H1 (cell line): ENCODE measurements around the gene FGR. TPM values are rescaled to one million over a fixed set of nuclear protein-coding genes. Genes with fewer than 3 reads are reported as not detected.

Experiments
- CTCF ChIA-PET: fragments of 300-600 bp; sonication (Branson Sonifier 250); formaldehyde crosslinking; loops from one replicate; lab custom pipeline; 2021; ENCODE audit not compliant: partially characterized antibody; lab: Charles Lee
- POLR2A ChIA-PET: fragments of 300-600 bp; sonication (Branson Sonifier 250); formaldehyde crosslinking; loops from one replicate; lab custom pipeline; 2021; ENCODE audit warnings: inconsistent platforms; ENCODE audit not compliant: partially characterized antibody; lab: Charles Lee
- DNase-seq, 2 experiments: peaks; one replicate each; pipeline versions ENCODE4 v3.0.0 to v3.0.0-alpha.2; 2010 to 2022; ENCODE audit warnings: low spot score in 2 of 2, low read depth in 1 of 2, mixed read lengths in 1 of 2
- FAIRE-seq: peaks from 2 replicates; lab custom pipeline; 2011; peaks lifted over from hg19 to GRCh38; lab: Jason Lieb, UNC
- H2AFZ ChIP-seq: 2 replicates; pipeline ENCODE4 v1.8.1; 2012; ENCODE audit warnings: low read length, inconsistent platforms
- H2AK5ac ChIP-seq: 2 replicates; pipeline ENCODE4 v1.6.1; 2013; ENCODE audit warnings: low read depth, low read length
- H2BK120ac ChIP-seq: replicated peaks from 2 replicates; pipeline ENCODE3; 2013; ENCODE audit warnings: low read depth, low read length, inconsistent platforms
- H2BK12ac ChIP-seq: 2 replicates; pipeline ENCODE4 v1.6.1; 2013; ENCODE audit warnings: low read depth, low read length
- H2BK15ac ChIP-seq: 2 replicates; pipeline ENCODE4 v1.6.1; 2013; ENCODE audit warnings: low read length
- H2BK20ac ChIP-seq: 2 replicates; pipeline ENCODE4 v1.6.1; 2013; ENCODE audit warnings: low read length
- H2BK5ac ChIP-seq: 2 replicates; pipeline ENCODE4 v1.6.1; 2013; ENCODE audit warnings: low read depth, low read length
- H3K14ac ChIP-seq: 2 replicates; pipeline ENCODE4 v1.6.1; 2013; ENCODE audit warnings: inconsistent platforms; ENCODE audit not compliant: insufficient read length
- H3K18ac ChIP-seq: 2 replicates; pipeline ENCODE4 v1.6.1; 2013; ENCODE audit warnings: low read length; ENCODE audit errors: extremely low read depth
- H3K23ac ChIP-seq: 2 replicates; pipeline ENCODE4 v1.6.1; 2013; ENCODE audit warnings: inconsistent platforms; ENCODE audit not compliant: insufficient read length
- H3K23me2 ChIP-seq: 2 replicates; pipeline ENCODE4 v1.6.1; 2013; ENCODE audit warnings: low read depth, low read length
- H3K27ac ChIP-seq: 2 replicates; pipeline ENCODE4 v1.6.1; 2011; ENCODE audit warnings: low read depth, low read length, inconsistent platforms
- H3K27me3 ChIP-seq, 4 experiments: replicated peaks in 1 of 4; 1 replicate in 1 of 4; 2 replicates in 3 of 4; pipeline versions ENCODE4 v1.6.1 to v1.8.1; 2011 to 2013; ENCODE audit warnings: low read length in 3 of 4, mild to moderate bottlenecking in 3 of 4, inconsistent platforms in 2 of 4, mixed read lengths in 2 of 4, moderate library complexity in 1 of 4; ENCODE audit not compliant: control insufficient read depth in 3 of 4, insufficient read depth in 3 of 4; ENCODE audit errors: extremely low read depth in 1 of 4
- H3K36me3 ChIP-seq, 4 experiments: 2 replicates each; pipeline versions ENCODE4 v1.6.1 to v1.8.1; 2011 to 2013; ENCODE audit warnings: mild to moderate bottlenecking in 4 of 4, low read length in 3 of 4, moderate library complexity in 2 of 4, control low read depth in 1 of 4, inconsistent platforms in 1 of 4; ENCODE audit not compliant: insufficient read depth in 4 of 4, control insufficient read depth in 2 of 4
- H3K4ac ChIP-seq: replicated peaks from 2 replicates; pipeline ENCODE3; 2013; ENCODE audit warnings: low read length, low read depth, mixed read lengths, inconsistent platforms; ENCODE audit not compliant: insufficient read length
- H3K4me1 ChIP-seq, 4 experiments: replicated peaks in 1 of 4; 1 replicate in 1 of 4; 2 replicates in 3 of 4; pipeline versions ENCODE4 v1.6.1 to v1.8.1; 2011 to 2013; ENCODE audit warnings: low read length in 3 of 4, inconsistent platforms in 2 of 4, mixed read lengths in 1 of 4; ENCODE audit not compliant: insufficient read depth in 4 of 4, control insufficient read depth in 3 of 4
- H3K4me2 ChIP-seq, 2 experiments: 2 replicates each; pipeline versions ENCODE4 v1.6.1 to v1.8.1; 2011 to 2013; ENCODE audit warnings: low read depth in 2 of 2, low read length in 2 of 2, control low read depth in 1 of 2, inconsistent platforms in 1 of 2, mild to moderate bottlenecking in 1 of 2; ENCODE audit not compliant: insufficient read depth in 1 of 2
- H3K4me3 ChIP-seq, 4 experiments: fragments of 200-600, 300-600 bp in 1 of 4; sonication (generic), shearing (Covaris generic), sonication (Bioruptor Twin) in 1 of 4; 2 replicates each; pipeline versions ENCODE4 v1.5.1 to v1.8.1; 2011 to 2016; ENCODE audit warnings: low read length in 4 of 4, low read depth in 3 of 4, control low read depth in 2 of 4, inconsistent platforms in 2 of 4, mild to moderate bottlenecking in 2 of 4, mixed read lengths in 1 of 4, moderate library complexity in 1 of 4; ENCODE audit not compliant: insufficient read depth in 2 of 4; ENCODE audit errors: extremely low read depth in 1 of 4
- H3K56ac ChIP-seq: replicated peaks from 2 replicates; pipeline ENCODE3; 2013; ENCODE audit warnings: low read depth, mild to moderate bottlenecking, mixed read lengths, low read length, inconsistent platforms; ENCODE audit not compliant: insufficient read length
- H3K79me1 ChIP-seq: 2 replicates; pipeline ENCODE4 v1.6.1; 2013; ENCODE audit warnings: low read depth, low read length, control low read depth
- H3K79me2 ChIP-seq, 2 experiments: 2 replicates each; pipeline versions ENCODE4 v1.6.1 to v1.8.1; 2012 to 2013; ENCODE audit warnings: low read length in 2 of 2, mild to moderate bottlenecking in 2 of 2, inconsistent platforms in 1 of 2; ENCODE audit not compliant: insufficient read depth in 2 of 2, control insufficient read depth in 1 of 2
- H3K9ac ChIP-seq, 4 experiments: replicated peaks in 1 of 4; 1 replicate in 1 of 4; 2 replicates in 3 of 4; pipeline versions ENCODE4 v1.6.1 to v1.8.1; 2011 to 2013; ENCODE audit warnings: low read depth in 3 of 4, low read length in 3 of 4, control low read depth in 2 of 4, mild to moderate bottlenecking in 2 of 4, moderate library complexity in 2 of 4, inconsistent platforms in 1 of 4; ENCODE audit errors: extremely low read depth in 1 of 4
- H3K9me3 ChIP-seq, 2 experiments: 2 replicates each; pipeline versions ENCODE4 v1.6.1 to v1.8.1; 2012 to 2013; ENCODE audit warnings: mild to moderate bottlenecking in 2 of 2, moderate library complexity in 2 of 2, control low read depth in 1 of 2, inconsistent platforms in 1 of 2, low read depth in 1 of 2, low read length in 1 of 2, mixed read lengths in 1 of 2; ENCODE audit not compliant: insufficient read depth in 2 of 2
- H4K20me1 ChIP-seq, 2 experiments: replicated peaks in 1 of 2; 2 replicates each; pipeline versions ENCODE3 to v1.8.1; 2011 to 2013; ENCODE audit warnings: inconsistent platforms in 2 of 2, low read length in 2 of 2, mild to moderate bottlenecking in 1 of 2; ENCODE audit not compliant: insufficient read depth in 2 of 2, control insufficient read depth in 1 of 2
- H4K5ac ChIP-seq: 2 replicates; pipeline ENCODE4 v1.6.1; 2013; ENCODE audit warnings: low read length, low read depth, mixed read lengths, inconsistent platforms; ENCODE audit not compliant: insufficient read length
- H4K8ac ChIP-seq: 2 replicates; pipeline ENCODE4 v1.8.0; 2013; ENCODE audit warnings: mild to moderate bottlenecking, moderate library complexity, low read length, inconsistent platforms; ENCODE audit not compliant: insufficient read depth; ENCODE audit errors: extremely low read depth
- H4K91ac ChIP-seq: replicated peaks from 2 replicates; pipeline ENCODE3; 2013; ENCODE audit warnings: low read length, mixed read lengths, inconsistent platforms; ENCODE audit not compliant: insufficient read length
- ASH2L ChIP-seq: fragments of 200-600, 300-600 bp; sonication (generic); IDR thresholded peaks from one replicate; pipeline ENCODE4 v1.7.1; 2017; ENCODE audit warnings: low read length
- BRCA1 ChIP-seq: IDR thresholded peaks from 2 replicates; pipeline ENCODE4 v1.6.1; 2012; ENCODE audit warnings: low read depth, low read length, improper control_type of control experiment
- EGR1 ChIP-seq: IDR thresholded peaks from 2 replicates; pipeline ENCODE4 v1.6.1; 2011; ENCODE audit warnings: low read depth, low read length, borderline replicate concordance
- EZH2 ChIP-seq: fragments of 200-600 bp; sonication (generic); IDR thresholded peaks from 2 replicates; pipeline ENCODE4 v1.7.1; 2012; ENCODE audit warnings: low read depth, mild to moderate bottlenecking, moderate library complexity, low read length, inconsistent platforms; ENCODE audit not compliant: severe bottlenecking
- HDAC2 ChIP-seq, 2 experiments: fragments of 300-600 bp in 1 of 2; sonication (generic) in 1 of 2; IDR thresholded peaks; 2 replicates each; pipeline ENCODE4 v1.6.1; 2011 to 2012; ENCODE audit warnings: low read depth in 2 of 2, low read length in 2 of 2, mild to moderate bottlenecking in 2 of 2, moderate library complexity in 2 of 2, borderline replicate concordance in 1 of 2, inconsistent platforms in 1 of 2
- KDM1A ChIP-seq: fragments of 200-600, 300-600 bp; sonication (generic); IDR thresholded peaks from 2 replicates; pipeline ENCODE4 v1.7.1; 2016; ENCODE audit warnings: mild to moderate bottlenecking, low read length, borderline replicate concordance
- MAX ChIP-seq: IDR thresholded peaks from 2 replicates; pipeline ENCODE4 v1.6.1; 2012; ENCODE audit warnings: inconsistent platforms
- NRF1 ChIP-seq: IDR thresholded peaks from 2 replicates; pipeline ENCODE4 v1.6.1; 2011; ENCODE audit warnings: mild to moderate bottlenecking, low read depth, low read length, improper control_type of control experiment
- RNF2 ChIP-seq: fragments of 200-900, 300-1000 bp; sonication (generic); IDR thresholded peaks from 2 replicates; pipeline ENCODE4 v1.7.1; 2016; ENCODE audit warnings: borderline replicate concordance, low read depth, mild to moderate bottlenecking, antibody characterized with exemption, low read length; ENCODE audit not compliant: poor library complexity, severe bottlenecking; ENCODE audit errors: missing control alignments
- WGBS, 2 experiments: shearing (Covaris generic) in 1 of 2; methylation state at CpG; one replicate each; pipeline versions ENCODE4 v1.1.6 to v1.1.7; 2013 to 2015; ENCODE audit warnings: low lambda C conversion rate in 2 of 2, mixed read lengths in 2 of 2, inconsistent platforms in 1 of 2, low coverage in 1 of 2, missing lambda C conversion rate in 1 of 2; ENCODE audit not compliant: insufficient replicate concordance in 2 of 2, insufficient coverage in 1 of 2, insufficient read length in 1 of 2; ENCODE audit errors: extremely low coverage in 1 of 2, missing lambda C conversion rate in 1 of 2; 5-methylcytosine and 5-hydroxymethylcytosine counted together
- polyA plus RNA-seq, 7 experiments: library from polyadenylated mRNA; depleted of rRNA in 3 of 7; stranded (reverse) in 5 of 7; unstranded in 2 of 7; fragments of >200 nt in 5 of 7; fragments of 200-250 nt in 2 of 7; gene quantifications; 1 replicate in 5 of 7; 2 replicates in 1 of 7; 4 replicates in 1 of 7; pipeline versions ENCODE4 v1.2.1 to v1.2.3, GENCODE V29; 2011 to 2013; ENCODE audit warnings: missing spikeins in 2 of 7, mixed read lengths in 2 of 7
- total RNA-seq: library from RNA; stranded (reverse); fragmentation: NEBNext Ultra II Directional; extraction: Animal tissue kit (Norgen Biotek cat#: 25700); gene quantifications from 2 replicates; pipeline ENCODE4 v1.2.1, GENCODE V29; 2021
- TF ChIP-seq, protein P1 (sequence below): IDR thresholded peaks from 2 replicates; pipeline ENCODE4 v1.6.1; 2012; ENCODE audit warnings: low read length, inconsistent platforms

The FGR gene
- total and polyA plus RNA-seq, 2 of the 8 experiments (the other 6 are each of a cell fraction or from before 2014, with no cell fraction given) = 0.22 to 0.95 TPM

DNA sequence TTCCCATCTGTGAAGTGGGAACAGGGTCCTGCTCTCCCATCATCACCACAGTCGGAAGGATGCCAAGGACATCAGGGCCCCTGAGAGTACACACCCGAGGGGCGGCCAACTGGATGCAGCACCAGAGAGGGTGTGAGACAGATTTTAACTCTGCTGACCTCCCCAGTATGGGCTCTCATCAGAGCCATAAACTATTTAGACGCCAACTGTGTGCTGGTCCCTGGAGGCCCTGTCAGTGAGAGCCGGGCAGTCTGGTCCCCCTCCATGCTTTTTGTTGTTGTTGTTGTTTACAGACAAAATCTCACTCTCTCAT, 1.7 kb downstream of the FGR start:
- WGBS, 2 experiments = 88% methylated on average over 5 of the region's 5 CpGs; no CpG with 5 or more reads in 1 of the 2 experiments
- Histone ChIP-seq H3K4me1 (peaks cover 0 to 12% (median 4%) of the 10 kb centered on the region in 4 experiments; a peak in 6 of 7 replicates), H3K27me3 (peaks cover 19 to 36% (median 31%) of the 10 kb centered on the region in 4 experiments), H4K5ac (no peak overlapping the region), H3K4me3 (no peak overlapping the region), H3K27ac (no peak overlapping the region), H3K14ac (no peak overlapping the region), H2BK5ac (no peak overlapping the region), H2BK120ac (no peak overlapping the region), H3K23me2 (peaks cover 6% of the 10 kb centered on the region; the same call in 1 of the 2 replicates), H4K8ac (no peak overlapping the region; the same call in 1 of the 2 replicates), H2BK20ac (no peak overlapping the region), H3K79me1 (no peaks in the 10 kb centered on the region), H3K4me2 (no peak overlapping the region), H3K18ac (no peak overlapping the region), H4K20me1 (no peaks in the 10 kb centered on the region), H2AK5ac (peak overlapping the region; percentile 20; the same call in 1 of the 2 replicates), H4K91ac (no peak overlapping the region), H3K79me2 (no peaks in the 10 kb centered on the region), H3K4ac (no peak overlapping the region), H3K56ac (no peak overlapping the region), H2BK12ac (0 out of 2 replicates have a peak overlapping the region, but pooled peaks have one; percentile 2), H3K9ac (no peak overlapping the region), H3K36me3 (no peaks in the 10 kb centered on the region), H2BK15ac (no peak overlapping the region), H2AFZ (no peak overlapping the region), H3K23ac (no peak overlapping the region), H3K9me3 (no peaks in the 10 kb centered on the region)
- ChIA-PET CTCF (interaction anchor here (0.8 to 5.3 kb wide), 5 partner anchors 10 to 24 kb away, joined by 3 to 49 read pairs (median 4); no protein-coding TSS in a partner anchor), POLR2A (interaction anchor here (1.0 to 1.2 kb wide), 2 partner anchors 11 to 12 kb away, joined by 3 read pairs; no protein-coding TSS in a partner anchor)
- FAIRE-seq (no peak), DNase-seq (no peak)
- TF ChIP-seq RNF2 (no peak), BRCA1 (no peak), NRF1 (no peak), EZH2 (no peak), EGR1 (no peak), HDAC2 (IDR thresholded peaks at IDR 0.05; ENCODE audit: borderline replicate concordance in 1 of 2, low read depth in 2 of 2, low read length in 2 of 2) (no peak), KDM1A (no peak), ASH2L (no peak), MAX (no peak)
- TF ChIP-seq, protein P1, sequence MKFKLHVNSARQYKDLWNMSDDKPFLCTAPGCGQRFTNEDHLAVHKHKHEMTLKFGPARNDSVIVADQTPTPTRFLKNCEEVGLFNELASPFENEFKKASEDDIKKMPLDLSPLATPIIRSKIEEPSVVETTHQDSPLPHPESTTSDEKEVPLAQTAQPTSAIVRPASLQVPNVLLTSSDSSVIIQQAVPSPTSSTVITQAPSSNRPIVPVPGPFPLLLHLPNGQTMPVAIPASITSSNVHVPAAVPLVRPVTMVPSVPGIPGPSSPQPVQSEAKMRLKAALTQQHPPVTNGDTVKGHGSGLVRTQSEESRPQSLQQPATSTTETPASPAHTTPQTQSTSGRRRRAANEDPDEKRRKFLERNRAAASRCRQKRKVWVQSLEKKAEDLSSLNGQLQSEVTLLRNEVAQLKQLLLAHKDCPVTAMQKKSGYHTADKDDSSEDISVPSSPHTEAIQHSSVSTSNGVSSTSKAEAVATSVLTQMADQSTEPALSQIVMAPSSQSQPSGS = no peak
